MM.1S (cell line): ENCODE measurements around the gene CACNA1G.

Experiments used
- EZH2phosphoT487 ChIP-seq: fragments of 300-600 bp; sonication (generic); IDR thresholded peaks from 2 replicates; pipeline ENCODE4 v1.6.1; 2018; ENCODE audit warnings: antibody characterized with exemption, low read length
- TF ChIP-seq, protein P1 (sequence below): fragments of 300-600 bp; sonication (generic); IDR thresholded peaks from 2 replicates; pipeline ENCODE4 v1.5.1; 2016; ENCODE audit warnings: antibody characterized with exemption, low read length, mixed read lengths

DNA sequence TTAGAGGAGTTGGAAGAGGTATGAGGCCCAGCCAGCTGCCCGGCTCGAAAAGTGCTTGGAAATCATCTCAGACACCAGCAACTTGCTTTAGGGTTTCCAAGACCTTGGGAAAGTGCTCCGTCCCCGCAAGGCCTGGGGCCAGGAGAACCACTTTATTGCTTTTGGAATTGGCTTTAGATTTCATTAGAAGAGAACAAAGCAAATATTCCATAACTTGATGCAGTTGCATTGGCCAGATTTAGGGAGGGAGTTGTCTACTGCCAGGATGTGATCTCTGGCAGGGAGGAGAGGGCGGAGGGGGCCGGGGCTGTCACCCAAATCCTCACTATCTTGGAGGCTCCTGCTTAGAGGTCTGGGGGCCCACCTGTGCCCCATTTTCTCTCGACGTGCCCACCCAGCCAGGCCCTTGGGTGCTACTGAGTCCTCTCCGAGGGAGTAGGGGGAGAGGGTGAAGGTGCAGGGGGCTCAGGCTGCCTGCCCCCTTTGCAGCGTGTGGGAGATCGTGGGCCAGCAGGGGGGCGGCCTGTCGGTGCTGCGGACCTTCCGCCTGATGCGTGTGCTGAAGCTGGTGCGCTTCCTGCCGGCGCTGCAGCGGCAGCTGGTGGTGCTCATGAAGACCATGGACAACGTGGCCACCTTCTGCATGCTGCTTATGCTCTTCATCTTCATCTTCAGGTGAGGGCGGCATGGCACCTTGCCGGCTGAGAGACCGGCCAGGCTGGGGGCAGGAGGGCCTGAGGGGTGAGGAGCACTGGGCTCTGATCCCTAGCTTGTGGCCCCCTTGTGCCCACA, 30.6 kb downstream of the CACNA1G start:
- TF ChIP-seq, protein P1, sequence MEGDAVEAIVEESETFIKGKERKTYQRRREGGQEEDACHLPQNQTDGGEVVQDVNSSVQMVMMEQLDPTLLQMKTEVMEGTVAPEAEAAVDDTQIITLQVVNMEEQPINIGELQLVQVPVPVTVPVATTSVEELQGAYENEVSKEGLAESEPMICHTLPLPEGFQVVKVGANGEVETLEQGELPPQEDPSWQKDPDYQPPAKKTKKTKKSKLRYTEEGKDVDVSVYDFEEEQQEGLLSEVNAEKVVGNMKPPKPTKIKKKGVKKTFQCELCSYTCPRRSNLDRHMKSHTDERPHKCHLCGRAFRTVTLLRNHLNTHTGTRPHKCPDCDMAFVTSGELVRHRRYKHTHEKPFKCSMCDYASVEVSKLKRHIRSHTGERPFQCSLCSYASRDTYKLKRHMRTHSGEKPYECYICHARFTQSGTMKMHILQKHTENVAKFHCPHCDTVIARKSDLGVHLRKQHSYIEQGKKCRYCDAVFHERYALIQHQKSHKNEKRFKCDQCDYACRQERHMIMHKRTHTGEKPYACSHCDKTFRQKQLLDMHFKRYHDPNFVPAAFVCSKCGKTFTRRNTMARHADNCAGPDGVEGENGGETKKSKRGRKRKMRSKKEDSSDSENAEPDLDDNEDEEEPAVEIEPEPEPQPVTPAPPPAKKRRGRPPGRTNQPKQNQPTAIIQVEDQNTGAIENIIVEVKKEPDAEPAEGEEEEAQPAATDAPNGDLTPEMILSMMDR = no peak
- no peak for TF ChIP-seq EZH2phosphoT487
